H1 (cell line): Measurements from ENCODE around the gene GYPC. TPM values are rescaled to one million over a fixed set of nuclear protein-coding genes. Genes with fewer than 3 reads are reported as not detected.

Experiments used
- CTCF ChIA-PET: fragments of 300-600 bp; sonication (Branson Sonifier 250); formaldehyde crosslinking; loops from one replicate; lab custom pipeline; 2021; ENCODE audit not compliant: partially characterized antibody; lab: Charles Lee
- POLR2A ChIA-PET: fragments of 300-600 bp; sonication (Branson Sonifier 250); formaldehyde crosslinking; loops from one replicate; lab custom pipeline; 2021; ENCODE audit warnings: inconsistent platforms; ENCODE audit not compliant: partially characterized antibody; lab: Charles Lee
- DNase-seq, 2 experiments: peaks; one replicate each; pipeline versions ENCODE4 v3.0.0 to v3.0.0-alpha.2; 2010 to 2022; ENCODE audit warnings: low spot score in 2 of 2, low read depth in 1 of 2, mixed read lengths in 1 of 2
- FAIRE-seq: peaks from 2 replicates; lab custom pipeline; 2011; peaks lifted over from hg19 to GRCh38; lab: Jason Lieb, UNC
- H2AFZ ChIP-seq: 2 replicates; pipeline ENCODE4 v1.8.1; 2012; ENCODE audit warnings: low read length, inconsistent platforms
- H2AK5ac ChIP-seq: 2 replicates; pipeline ENCODE4 v1.6.1; 2013; ENCODE audit warnings: low read depth, low read length
- H2BK120ac ChIP-seq: replicated peaks from 2 replicates; pipeline ENCODE3; 2013; ENCODE audit warnings: low read depth, low read length, inconsistent platforms
- H2BK12ac ChIP-seq: 2 replicates; pipeline ENCODE4 v1.6.1; 2013; ENCODE audit warnings: low read depth, low read length
- H2BK15ac ChIP-seq: 2 replicates; pipeline ENCODE4 v1.6.1; 2013; ENCODE audit warnings: low read length
- H2BK20ac ChIP-seq: 2 replicates; pipeline ENCODE4 v1.6.1; 2013; ENCODE audit warnings: low read length
- H2BK5ac ChIP-seq: 2 replicates; pipeline ENCODE4 v1.6.1; 2013; ENCODE audit warnings: low read depth, low read length
- H3K14ac ChIP-seq: 2 replicates; pipeline ENCODE4 v1.6.1; 2013; ENCODE audit warnings: inconsistent platforms; ENCODE audit not compliant: insufficient read length
- H3K18ac ChIP-seq: 2 replicates; pipeline ENCODE4 v1.6.1; 2013; ENCODE audit warnings: low read length; ENCODE audit errors: extremely low read depth
- H3K23ac ChIP-seq: 2 replicates; pipeline ENCODE4 v1.6.1; 2013; ENCODE audit warnings: inconsistent platforms; ENCODE audit not compliant: insufficient read length
- H3K23me2 ChIP-seq: 2 replicates; pipeline ENCODE4 v1.6.1; 2013; ENCODE audit warnings: low read depth, low read length
- H3K27ac ChIP-seq: 2 replicates; pipeline ENCODE4 v1.6.1; 2011; ENCODE audit warnings: low read depth, low read length, inconsistent platforms
- H3K27me3 ChIP-seq, 4 experiments: replicated peaks in 1 of 4; 1 replicate in 1 of 4; 2 replicates in 3 of 4; pipeline versions ENCODE4 v1.6.1 to v1.8.1; 2011 to 2013; ENCODE audit warnings: low read length in 3 of 4, mild to moderate bottlenecking in 3 of 4, inconsistent platforms in 2 of 4, mixed read lengths in 2 of 4, moderate library complexity in 1 of 4; ENCODE audit not compliant: control insufficient read depth in 3 of 4, insufficient read depth in 3 of 4; ENCODE audit errors: extremely low read depth in 1 of 4
- H3K36me3 ChIP-seq, 4 experiments: 2 replicates each; pipeline versions ENCODE4 v1.6.1 to v1.8.1; 2011 to 2013; ENCODE audit warnings: mild to moderate bottlenecking in 4 of 4, low read length in 3 of 4, moderate library complexity in 2 of 4, control low read depth in 1 of 4, inconsistent platforms in 1 of 4; ENCODE audit not compliant: insufficient read depth in 4 of 4, control insufficient read depth in 2 of 4
- H3K4ac ChIP-seq: replicated peaks from 2 replicates; pipeline ENCODE3; 2013; ENCODE audit warnings: low read length, low read depth, mixed read lengths, inconsistent platforms; ENCODE audit not compliant: insufficient read length
- H3K4me1 ChIP-seq, 4 experiments: replicated peaks in 1 of 4; 1 replicate in 1 of 4; 2 replicates in 3 of 4; pipeline versions ENCODE4 v1.6.1 to v1.8.1; 2011 to 2013; ENCODE audit warnings: low read length in 3 of 4, inconsistent platforms in 2 of 4, mixed read lengths in 1 of 4; ENCODE audit not compliant: insufficient read depth in 4 of 4, control insufficient read depth in 3 of 4
- H3K4me2 ChIP-seq, 2 experiments: 2 replicates each; pipeline versions ENCODE4 v1.6.1 to v1.8.1; 2011 to 2013; ENCODE audit warnings: low read depth in 2 of 2, low read length in 2 of 2, control low read depth in 1 of 2, inconsistent platforms in 1 of 2, mild to moderate bottlenecking in 1 of 2; ENCODE audit not compliant: insufficient read depth in 1 of 2
- H3K4me3 ChIP-seq, 4 experiments: fragments of 200-600, 300-600 bp in 1 of 4; sonication (generic), shearing (Covaris generic), sonication (Bioruptor Twin) in 1 of 4; 2 replicates each; pipeline versions ENCODE4 v1.5.1 to v1.8.1; 2011 to 2016; ENCODE audit warnings: low read length in 4 of 4, low read depth in 3 of 4, control low read depth in 2 of 4, inconsistent platforms in 2 of 4, mild to moderate bottlenecking in 2 of 4, mixed read lengths in 1 of 4, moderate library complexity in 1 of 4; ENCODE audit not compliant: insufficient read depth in 2 of 4; ENCODE audit errors: extremely low read depth in 1 of 4
- H3K56ac ChIP-seq: replicated peaks from 2 replicates; pipeline ENCODE3; 2013; ENCODE audit warnings: low read depth, mild to moderate bottlenecking, mixed read lengths, low read length, inconsistent platforms; ENCODE audit not compliant: insufficient read length
- H3K79me1 ChIP-seq: 2 replicates; pipeline ENCODE4 v1.6.1; 2013; ENCODE audit warnings: low read depth, low read length, control low read depth
- H3K79me2 ChIP-seq, 2 experiments: 2 replicates each; pipeline versions ENCODE4 v1.6.1 to v1.8.1; 2012 to 2013; ENCODE audit warnings: low read length in 2 of 2, mild to moderate bottlenecking in 2 of 2, inconsistent platforms in 1 of 2; ENCODE audit not compliant: insufficient read depth in 2 of 2, control insufficient read depth in 1 of 2
- H3K9ac ChIP-seq, 4 experiments: replicated peaks in 1 of 4; 1 replicate in 1 of 4; 2 replicates in 3 of 4; pipeline versions ENCODE4 v1.6.1 to v1.8.1; 2011 to 2013; ENCODE audit warnings: low read depth in 3 of 4, low read length in 3 of 4, control low read depth in 2 of 4, mild to moderate bottlenecking in 2 of 4, moderate library complexity in 2 of 4, inconsistent platforms in 1 of 4; ENCODE audit errors: extremely low read depth in 1 of 4
- H3K9me3 ChIP-seq, 2 experiments: 2 replicates each; pipeline versions ENCODE4 v1.6.1 to v1.8.1; 2012 to 2013; ENCODE audit warnings: mild to moderate bottlenecking in 2 of 2, moderate library complexity in 2 of 2, control low read depth in 1 of 2, inconsistent platforms in 1 of 2, low read depth in 1 of 2, low read length in 1 of 2, mixed read lengths in 1 of 2; ENCODE audit not compliant: insufficient read depth in 2 of 2
- H4K20me1 ChIP-seq, 2 experiments: replicated peaks in 1 of 2; 2 replicates each; pipeline versions ENCODE3 to v1.8.1; 2011 to 2013; ENCODE audit warnings: inconsistent platforms in 2 of 2, low read length in 2 of 2, mild to moderate bottlenecking in 1 of 2; ENCODE audit not compliant: insufficient read depth in 2 of 2, control insufficient read depth in 1 of 2
- H4K5ac ChIP-seq: 2 replicates; pipeline ENCODE4 v1.6.1; 2013; ENCODE audit warnings: low read length, low read depth, mixed read lengths, inconsistent platforms; ENCODE audit not compliant: insufficient read length
- H4K8ac ChIP-seq: 2 replicates; pipeline ENCODE4 v1.8.0; 2013; ENCODE audit warnings: mild to moderate bottlenecking, moderate library complexity, low read length, inconsistent platforms; ENCODE audit not compliant: insufficient read depth; ENCODE audit errors: extremely low read depth
- H4K91ac ChIP-seq: replicated peaks from 2 replicates; pipeline ENCODE3; 2013; ENCODE audit warnings: low read length, mixed read lengths, inconsistent platforms; ENCODE audit not compliant: insufficient read length
- NRF1 ChIP-seq: IDR thresholded peaks from 2 replicates; pipeline ENCODE4 v1.6.1; 2011; ENCODE audit warnings: mild to moderate bottlenecking, low read depth, low read length, improper control_type of control experiment
- POLR2A ChIP-seq, 2 experiments: IDR thresholded peaks; 1 replicate in 1 of 2; 2 replicates in 1 of 2; pipeline ENCODE4 v1.6.1; 2011; ENCODE audit warnings: low read depth in 2 of 2, low read length in 2 of 2, mild to moderate bottlenecking in 2 of 2; ENCODE audit errors: control extremely low read depth in 1 of 2
- RNF2 ChIP-seq: fragments of 200-900, 300-1000 bp; sonication (generic); IDR thresholded peaks from 2 replicates; pipeline ENCODE4 v1.7.1; 2016; ENCODE audit warnings: borderline replicate concordance, low read depth, mild to moderate bottlenecking, antibody characterized with exemption, low read length; ENCODE audit not compliant: poor library complexity, severe bottlenecking; ENCODE audit errors: missing control alignments
- SAP30 ChIP-seq: fragments of 300-600 bp; sonication (generic); IDR thresholded peaks from 2 replicates; pipeline ENCODE4 v1.7.1; 2012; ENCODE audit warnings: low read length, moderate library complexity, mild to moderate bottlenecking, inconsistent platforms; ENCODE audit not compliant: insufficient read depth, insufficient replicate concordance
- SP2 ChIP-seq: IDR thresholded peaks from 2 replicates; pipeline ENCODE4 v1.6.1; 2012; ENCODE audit warnings: mild to moderate bottlenecking, low read length, inconsistent platforms
- SUZ12 ChIP-seq: fragments of 200-600 bp; sonication (generic); IDR thresholded peaks from 2 replicates; pipeline ENCODE4 v1.6.1; 2012; ENCODE audit warnings: mild to moderate bottlenecking, inconsistent platforms, low read length, moderate library complexity, mixed read lengths
- polyA plus RNA-seq, 7 experiments: library from polyadenylated mRNA; depleted of rRNA in 3 of 7; stranded (reverse) in 5 of 7; unstranded in 2 of 7; fragments of >200 nt in 5 of 7; fragments of 200-250 nt in 2 of 7; gene quantifications; 1 replicate in 5 of 7; 2 replicates in 1 of 7; 4 replicates in 1 of 7; pipeline versions ENCODE4 v1.2.1 to v1.2.3, GENCODE V29; 2011 to 2013; ENCODE audit warnings: missing spikeins in 2 of 7, mixed read lengths in 2 of 7
- total RNA-seq: library from RNA; stranded (reverse); fragmentation: NEBNext Ultra II Directional; extraction: Animal tissue kit (Norgen Biotek cat#: 25700); gene quantifications from 2 replicates; pipeline ENCODE4 v1.2.1, GENCODE V29; 2021

Gene GYPC
- total and polyA plus RNA-seq, 2 of the 8 experiments (the other 6 are each of a cell fraction or from before 2014, with no cell fraction given), result 26.8 to 53.6 TPM

DNA sequence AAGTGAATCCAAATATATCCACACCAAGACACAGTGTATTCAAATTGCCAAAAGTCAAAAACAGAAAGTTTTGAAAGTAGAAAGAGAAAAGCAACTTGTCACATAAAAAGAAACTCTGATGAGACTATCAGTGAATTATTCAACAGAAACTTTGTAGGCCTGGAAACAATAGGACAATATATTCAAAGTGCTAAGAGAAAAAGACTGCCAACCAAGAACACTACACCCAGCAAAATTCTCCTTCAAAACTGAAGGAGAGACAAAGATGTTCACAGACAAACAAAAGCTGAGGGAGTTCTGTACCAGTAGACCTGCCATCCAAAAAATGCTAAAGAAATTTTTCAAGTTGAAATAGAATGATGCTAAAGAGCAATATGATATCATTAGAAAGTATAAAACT lies 69.6 kb downstream of the GYPC start:
- Histone ChIP-seq H3K4me2 (no peak overlapping the region), H4K8ac (no peak overlapping the region), H3K23me2 (no peaks in the 10 kb centered on the region; the same call in 1 of the 2 replicates)
- TF ChIP-seq SP2, result no peak
- no peak for TF ChIP-seq RNF2
- TF ChIP-seq POLR2A (IDR thresholded peaks at IDR 0.05; ENCODE audit: control extremely low read depth in 1 of 2, low read depth in 2 of 2, low read length in 2 of 2), result no peak
- no peak for TF ChIP-seq NRF1
- TF ChIP-seq SAP30, result no peak
- no peak for TF ChIP-seq SUZ12
- TF ChIP-seq, all 59 proteins: peak for 0
- no peaks in the 10 kb centered on the region for H4K20me1 ChIP-seq
- H3K79me1 ChIP-seq, result no peaks in the 10 kb centered on the region
- H2BK20ac ChIP-seq, result no peak overlapping the region
- H3K23ac ChIP-seq, result no peak overlapping the region
- H2BK5ac ChIP-seq, result no peak overlapping the region
- ChIA-PET CTCF (interaction anchor here (1.4 kb wide), 1 partner anchor 52 kb away, joined by 4 read pairs; no protein-coding TSS in a partner anchor), POLR2A (no interaction called here)
- no peak overlapping the region for H2BK12ac ChIP-seq
- H3K9ac ChIP-seq, result no peak overlapping the region
- H3K56ac ChIP-seq, result no peak overlapping the region
- H3K27ac ChIP-seq, result no peak overlapping the region
- H3K4me1 ChIP-seq, result no peaks in the 10 kb centered on the region
- H4K5ac ChIP-seq, result no peak overlapping the region
- FAIRE-seq (no peak), DNase-seq (no peak)
- H3K36me3 ChIP-seq, result no peaks in the 10 kb centered on the region
- H3K4me3 ChIP-seq, result no peak overlapping the region
- H3K79me2 ChIP-seq, result no peaks in the 10 kb centered on the region
- no peak overlapping the region for H3K18ac ChIP-seq
- H2AK5ac ChIP-seq, result no peak overlapping the region
- no peak overlapping the region for H3K14ac ChIP-seq
- H2BK120ac ChIP-seq, result no peak overlapping the region
- H3K9me3 ChIP-seq, result 0 out of 4 replicates have a peak, but pooled peaks cover 0 to 2% of the 10 kb centered on the region in 2 experiments
- no peaks in the 10 kb centered on the region for H3K27me3 ChIP-seq
- no peak overlapping the region for H2BK15ac ChIP-seq
- H4K91ac ChIP-seq, result no peak overlapping the region
- no peak overlapping the region for H2AFZ ChIP-seq
- no peak overlapping the region for H3K4ac ChIP-seq
